Esophagus (tissue), 2 donors: ENCODE data around the gene ZFYVE27. TPM values are rescaled to one million over a fixed set of nuclear protein-coding genes. Genes with fewer than 3 reads are reported as not detected.
"Not testable (repeated sequence)": the region's sequence is repeated elsewhere in the genome, so short reads cannot be mapped to it uniquely, and the experiment has no call there.

ENCODE experiments used
- H3K27ac ChIP-seq, 2 donors: one replicate each; pipeline ENCODE4 v1.5.1; 2013; ENCODE audit warnings: low read depth in 2 of 2, mild to moderate bottlenecking in 2 of 2, inconsistent platforms in 1 of 2, low read length in 1 of 2, moderate library complexity in 1 of 2
- H3K27me3 ChIP-seq, 2 donors: one replicate each; pipeline ENCODE4 v1.6.1; 2013; ENCODE audit warnings: low read length in 2 of 2, control low read depth in 1 of 2, mild to moderate bottlenecking in 1 of 2; ENCODE audit not compliant: insufficient read depth in 2 of 2, control insufficient read depth in 1 of 2
- H3K36me3 ChIP-seq, 2 donors: one replicate each; pipeline ENCODE4 v1.6.1; 2013; ENCODE audit warnings: low read length in 1 of 2; ENCODE audit not compliant: control insufficient read depth in 2 of 2, insufficient read depth in 2 of 2
- H3K4me1 ChIP-seq, 2 donors: one replicate each; pipeline ENCODE4 v1.6.1; 2013; ENCODE audit warnings: low read length in 1 of 2; ENCODE audit not compliant: control insufficient read depth in 2 of 2, insufficient read depth in 2 of 2
- H3K4me3 ChIP-seq, 2 donors: one replicate each; pipeline ENCODE4 v1.5.1; 2013; ENCODE audit warnings: low read length in 2 of 2, mild to moderate bottlenecking in 2 of 2, low read depth in 1 of 2, moderate library complexity in 1 of 2
- H3K9me3 ChIP-seq, 2 donors: one replicate each; pipeline ENCODE4 v1.6.1; 2013; ENCODE audit warnings: mild to moderate bottlenecking in 2 of 2, low read depth in 1 of 2, low read length in 1 of 2, moderate library complexity in 1 of 2; ENCODE audit not compliant: control insufficient read depth in 2 of 2, insufficient read depth in 1 of 2
- WGBS, 2 donors: extraction: QIAGEN DNeasy Blood & Tissue Kit; methylation state at CpG; one replicate each; pipeline ENCODE4 v1.1.7; 2013; 5-methylcytosine and 5-hydroxymethylcytosine counted together
- polyA plus RNA-seq, 2 donors: library from polyadenylated mRNA; stranded (reverse); fragments of 200-250 nt; gene quantifications; one replicate each; pipeline ENCODE4 v1.2.3, GENCODE V29; 2013
- donor health status: healthy with polysubstance abuse.
- donor health status: Bipolar disorder and iron deficiency.

ZFYVE27 gene
- polyA plus RNA-seq, result 10 to 100 TPM in 1 of 2 donors, 1 to 10 TPM in 1; 9.6 to 14.3 TPM

- peak within 1 kb of the TSS; percentile 71 to 95 for H3K4me3 ChIP-seq
- no peaks in the 10 kb centered on the region for H3K9me3 ChIP-seq
- WGBS, 2 donors, result 0 to 1% methylated on average over 71 to 72 of the region's 72 CpGs
- H3K27ac ChIP-seq, result peak within 1 kb of the TSS; percentile 93 to 95
- peaks cover 0 to 13% of the 10 kb centered on the region in 2 donors for H3K4me1 ChIP-seq
- H3K27me3 ChIP-seq, result no peaks in the 10 kb centered on the region
- no peaks in the 10 kb centered on the region for H3K36me3 ChIP-seq
These were observed at the start of gene ZFYVE27 for GRCh38 chr10:97736902-97737769. Gene ZFYVE27, plus strand, starts transcription at chr10:97737128. Its CDS starts 1,350 bp downstream, at chr10:97738478.

GRCh38 chr10:97687785-97688781 lies 48.8 kb upstream of the ZFYVE27 start:
- Histone ChIP-seq H3K36me3 (no peaks in the 10 kb centered on the region), H3K4me3 (peak overlapping the region in 1 of 2 donors; percentile 20), H3K27ac (peak overlapping the region; percentile 83 to 94), H3K9me3 (no peaks in the 10 kb centered on the region), H3K4me1 (peaks cover 4 to 12% of the 10 kb centered on the region in 2 donors), H3K27me3 (no peaks in the 10 kb centered on the region)
- 53% methylated on average over 14 of the region's 14 CpGs for WGBS, 2 donors

- H3K36me3 ChIP-seq, result no peaks in the 10 kb centered on the region
- peaks cover 0 to 2% of the 10 kb centered on the region in 2 donors for H3K9me3 ChIP-seq
- peak overlapping the region; percentile 83 to 94 for H3K27ac ChIP-seq
- peaks cover 0 to 6% of the 10 kb centered on the region in 2 donors for H3K4me1 ChIP-seq
- WGBS, 2 donors, result 44 to 62% methylated on average over 5 of the region's 5 CpGs
- no peak overlapping the region for H3K4me3 ChIP-seq
- no peaks in the 10 kb centered on the region for H3K27me3 ChIP-seq
These were observed 47.3 kb upstream of the ZFYVE27 start for GRCh38 chr10:97689559-97690020.

GRCh38 chr10:97690133-97690532 lies 46.8 kb upstream of the ZFYVE27 start:
- WGBS, 2 donors, result 54 to 74% methylated on average over 3 of the region's 3 CpGs
- H3K4me1 ChIP-seq, result peaks cover 0 to 6% of the 10 kb centered on the region in 2 donors
- H3K9me3 ChIP-seq, result peaks cover 0 to 2% of the 10 kb centered on the region in 2 donors
- H3K27me3 ChIP-seq, result no peaks in the 10 kb centered on the region
- H3K4me3 ChIP-seq, result no peak overlapping the region
- H3K27ac ChIP-seq, result peak overlapping the region in 1 of 2 donors; percentile 83
- H3K36me3 ChIP-seq, result no peaks in the 10 kb centered on the region

- H3K27me3 ChIP-seq, H3K4me3 ChIP-seq, H3K9me3 ChIP-seq, H3K4me1 ChIP-seq, H3K27ac ChIP-seq, H3K36me3 ChIP-seq: not testable (repeated sequence)
- 68 to 82% methylated on average over 11 of the region's 11 CpGs for WGBS, 2 donors
These were observed 38.8 kb upstream of the ZFYVE27 start for GRCh38 chr10:97698072-97698655.

- Histone ChIP-seq H3K36me3 (no peaks in the 10 kb centered on the region), H3K27me3 (no peaks in the 10 kb centered on the region), H3K9me3 (no peaks in the 10 kb centered on the region), H3K4me3 (no peak overlapping the region), H3K4me1 (peaks cover 0 to 3% of the 10 kb centered on the region in 2 donors), H3K27ac (no peak overlapping the region)
- 38 to 39% methylated on average over 12 of the region's 12 CpGs for WGBS, 2 donors
These were observed 35.4 kb upstream of the ZFYVE27 start for GRCh38 chr10:97701438-97702069.

GRCh38 chr10:97703398-97704067 lies 33.4 kb upstream of the ZFYVE27 start:
- Histone ChIP-seq H3K4me1 (peaks cover 0 to 3% of the 10 kb centered on the region in 2 donors), H3K27ac (no peak overlapping the region), H3K4me3 (no peak overlapping the region), H3K36me3 (no peaks in the 10 kb centered on the region), H3K9me3 (no peaks in the 10 kb centered on the region), H3K27me3 (no peaks in the 10 kb centered on the region)
- 91 to 94% methylated on average over 7 of the region's 7 CpGs for WGBS, 2 donors

- H3K4me1 ChIP-seq, result peaks cover 0 to 3% of the 10 kb centered on the region in 2 donors
- WGBS, 2 donors, result 63 to 65% methylated on average over 1 of the region's 1 CpG
- no peaks in the 10 kb centered on the region for H3K9me3 ChIP-seq
- no peak overlapping the region for H3K4me3 ChIP-seq
- H3K27ac ChIP-seq, result no peak overlapping the region
- no peaks in the 10 kb centered on the region for H3K27me3 ChIP-seq
- H3K36me3 ChIP-seq, result no peaks in the 10 kb centered on the region
These were observed 32.6 kb upstream of the ZFYVE27 start for GRCh38 chr10:97704341-97704740.
